HEK293T (cell line): ENCODE measurements around the gene KRTAP16-1.

Source experiments
- ARNT ChIP-seq: fragments of 450-650 bp; IDR thresholded peaks from 2 replicates; pipeline ENCODE4 v1.6.1; 2017; ENCODE audit warnings: mild to moderate bottlenecking
- BHLHE40 ChIP-seq: fragments of 450-650 bp; IDR thresholded peaks from 2 replicates; pipeline ENCODE4 v1.6.1; 2016; ENCODE audit warnings: mild to moderate bottlenecking, moderate library complexity, borderline replicate concordance
- ELF4 ChIP-seq: fragments of 450-650 bp; IDR thresholded peaks from 2 replicates; pipeline ENCODE4 v1.6.1; 2017; ENCODE audit warnings: antibody characterized with exemption
- FOXA1 ChIP-seq: fragments of 450-650 bp; IDR thresholded peaks from 2 replicates; pipeline ENCODE4 v1.6.1; 2016; ENCODE audit warnings: mild to moderate bottlenecking
- FOXK2 ChIP-seq: fragments of 450-650 bp; IDR thresholded peaks from 2 replicates; pipeline ENCODE4 v1.6.1; 2016; ENCODE audit warnings: mild to moderate bottlenecking
- FOXM1 ChIP-seq: fragments of 450-650 bp; IDR thresholded peaks from 2 replicates; pipeline ENCODE4 v1.6.1; 2017; ENCODE audit warnings: mild to moderate bottlenecking, borderline replicate concordance
- HDGF ChIP-seq: fragments of 450-650 bp; IDR thresholded peaks from 2 replicates; pipeline ENCODE4 v1.6.1; 2017; ENCODE audit warnings: antibody characterized with exemption, borderline replicate concordance
- L3MBTL2 ChIP-seq: fragments of 450-650 bp; conservative IDR thresholded peaks from 2 replicates; pipeline ENCODE4 v1.6.1; 2016; ENCODE audit warnings: mild to moderate bottlenecking
- LEF1 ChIP-seq: fragments of 450-650 bp; IDR thresholded peaks from 2 replicates; pipeline ENCODE4 v1.6.1; 2017; ENCODE audit warnings: mild to moderate bottlenecking, borderline replicate concordance
- NFRKB ChIP-seq: fragments of 450-650 bp; IDR thresholded peaks from 2 replicates; pipeline ENCODE4 v1.6.1; 2016; ENCODE audit warnings: mild to moderate bottlenecking, moderate library complexity
- SP1 ChIP-seq: fragments of 450-650 bp; IDR thresholded peaks from 2 replicates; pipeline ENCODE4 v1.6.1; 2017
- SUZ12 ChIP-seq: fragments of 450-650 bp; IDR thresholded peaks from 2 replicates; pipeline ENCODE4 v1.6.1; 2016; ENCODE audit warnings: mild to moderate bottlenecking
- TARDBP ChIP-seq: fragments of 450-650 bp; IDR thresholded peaks from 2 replicates; pipeline ENCODE4 v1.6.1; 2016
- TF ChIP-seq, protein P1 (sequence below): fragments of 450-650 bp; IDR thresholded peaks from 2 replicates; pipeline ENCODE4 v1.6.1; 2016

DNA sequence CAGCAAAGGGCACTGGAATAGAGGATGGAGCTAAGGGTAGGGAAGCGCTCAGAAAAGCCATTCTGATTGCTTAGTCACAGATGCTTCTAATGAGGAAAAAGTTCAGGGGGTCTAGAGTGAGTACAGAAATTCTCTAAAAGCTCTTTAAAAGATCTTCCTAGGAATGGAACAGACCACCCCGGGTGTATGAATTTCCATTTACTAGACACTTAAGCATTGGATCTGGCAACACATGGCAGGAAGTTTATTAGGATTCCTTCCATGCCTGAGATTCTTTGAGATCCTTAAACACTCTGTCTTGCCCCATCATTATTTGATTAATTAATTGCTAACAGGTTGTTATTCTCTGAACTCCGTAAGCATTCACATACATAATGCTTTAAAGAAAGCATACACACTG is 25.1 kb downstream of the KRTAP16-1 start:
- TF ChIP-seq FOXM1 (no peak), BHLHE40 (no peak), L3MBTL2 (no peak), TARDBP (no peak), SUZ12 (no peak), SP1 (no peak), FOXK2 (no peak), FOXA1 (no peak), HDGF (no peak), LEF1 (no peak), ARNT (no peak), NFRKB (no peak), ELF4 (no peak)
- TF ChIP-seq, protein P1, sequence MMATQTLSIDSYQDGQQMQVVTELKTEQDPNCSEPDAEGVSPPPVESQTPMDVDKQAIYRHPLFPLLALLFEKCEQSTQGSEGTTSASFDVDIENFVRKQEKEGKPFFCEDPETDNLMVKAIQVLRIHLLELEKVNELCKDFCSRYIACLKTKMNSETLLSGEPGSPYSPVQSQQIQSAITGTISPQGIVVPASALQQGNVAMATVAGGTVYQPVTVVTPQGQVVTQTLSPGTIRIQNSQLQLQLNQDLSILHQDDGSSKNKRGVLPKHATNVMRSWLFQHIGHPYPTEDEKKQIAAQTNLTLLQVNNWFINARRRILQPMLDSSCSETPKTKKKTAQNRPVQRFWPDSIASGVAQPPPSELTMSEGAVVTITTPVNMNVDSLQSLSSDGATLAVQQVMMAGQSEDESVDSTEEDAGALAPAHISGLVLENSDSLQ, result no peak
